ENCODE results near the gene PRSS50.

Gene PRSS50

GRCh38 chr3:46667657-46668056, 50.0 kb downstream of the PRSS50 start:
- Histone ChIP-seq H3K27ac (replicated peaks; ENCODE audit: low read length) (no peak overlapping the region), H2AK5ac (ENCODE audit: low read depth, low read length) (no peak overlapping the region), H3K9ac (ENCODE audit: low read depth, low read length, poor library complexity) (no peak overlapping the region)

GRCh38 chr3:46667061-46667621, 50.5 kb downstream of the PRSS50 start:
- DNase-seq (ENCODE audit: low spot score), result no peak
- Histone ChIP-seq H4K8ac (ENCODE audit: low read depth, low read length) (no peak overlapping the region), H2AK5ac (ENCODE audit: low read depth, low read length) (no peak overlapping the region), H2BK12ac (ENCODE audit: low read length) (no peak overlapping the region), H3K4ac (ENCODE audit: low read length) (no peak overlapping the region), H2BK120ac (ENCODE audit: low read depth, low read length) (no peak overlapping the region), H2BK15ac (ENCODE audit: low read length) (no peak overlapping the region), H3K9me3 (replicated peaks in 1 of 2; ENCODE audit: control insufficient read depth in 2 of 2, insufficient read depth in 1 of 2, low read depth in 1 of 2, low read length in 2 of 2) (no peaks in the 10 kb centered on the region), H4K91ac (ENCODE audit: low read depth, low read length, poor library complexity) (no peak overlapping the region), H2AFZ (ENCODE audit: low read length) (no peak overlapping the region), H3K14ac (ENCODE audit: low read length) (no peak overlapping the region), H3K4me3 (ENCODE audit: low read length in 2 of 2) (no peak overlapping the region), H3K27ac (replicated peaks; ENCODE audit: low read length) (no peak overlapping the region), H3K4me1 (ENCODE audit: control insufficient read depth in 2 of 2, insufficient read depth in 1 of 2, low read depth in 1 of 2, low read length in 2 of 2) (peaks cover 0 to 20% of the 10 kb centered on the region in 2 donors), H3K27me3 (ENCODE audit: control insufficient read depth in 3 of 3, insufficient read depth in 3 of 3, low read depth in 1 of 3, low read length in 3 of 3) (peaks cover 0 to 6% (median 0%) of the 10 kb centered on the region in 3 experiments), H3K36me3 (replicated peaks in 1 of 2; ENCODE audit: control insufficient read depth in 2 of 2, insufficient read depth in 2 of 2, low read length in 2 of 2) (no peaks in the 10 kb centered on the region), H3K9ac (ENCODE audit: low read depth, low read length, poor library complexity) (no peak overlapping the region), H3K79me1 (ENCODE audit: low read depth, low read length) (no peaks in the 10 kb centered on the region), H2BK5ac (ENCODE audit: low read length) (no peak overlapping the region), H3K23ac (ENCODE audit: low read depth, low read length, poor library complexity) (no peak overlapping the region), H3K4me2 (ENCODE audit: insufficient read depth, low read length, poor library complexity, severe bottlenecking) (no peak overlapping the region), H3K18ac (ENCODE audit: low read length) (no peak overlapping the region)
- no CpG with 5 or more reads among the region's 8 CpGs for WGBS, 2 donors (ENCODE audit: extremely low coverage in 2 of 2, insufficient read length in 2 of 2, insufficient replicate concordance in 1 of 2)

More at GRCh38 chr3:46667657-46668056, 50.0 kb downstream of the PRSS50 start:
- Histone ChIP-seq H3K9me3 (replicated peaks in 1 of 2; ENCODE audit: control insufficient read depth in 2 of 2, insufficient read depth in 1 of 2, low read depth in 1 of 2, low read length in 2 of 2) (no peaks in the 10 kb centered on the region), H2BK12ac (ENCODE audit: low read length) (no peak overlapping the region), H3K4me1 (ENCODE audit: control insufficient read depth in 2 of 2, insufficient read depth in 1 of 2, low read depth in 1 of 2, low read length in 2 of 2) (peaks cover 0 to 15% of the 10 kb centered on the region in 2 donors), H4K91ac (ENCODE audit: low read depth, low read length, poor library complexity) (no peak overlapping the region), H3K23ac (ENCODE audit: low read depth, low read length, poor library complexity) (no peak overlapping the region), H3K27me3 (ENCODE audit: control insufficient read depth in 3 of 3, insufficient read depth in 3 of 3, low read depth in 1 of 3, low read length in 3 of 3) (peaks cover 0 to 3% (median 0%) of the 10 kb centered on the region in 3 experiments), H2BK5ac (ENCODE audit: low read length) (no peak overlapping the region), H3K14ac (ENCODE audit: low read length) (no peak overlapping the region), H2AFZ (ENCODE audit: low read length) (no peak overlapping the region), H2BK15ac (ENCODE audit: low read length) (no peak overlapping the region), H3K4me2 (ENCODE audit: insufficient read depth, low read length, poor library complexity, severe bottlenecking) (no peak overlapping the region), H4K8ac (ENCODE audit: low read depth, low read length) (no peak overlapping the region), H2BK120ac (ENCODE audit: low read depth, low read length) (no peak overlapping the region), H3K4ac (ENCODE audit: low read length) (no peak overlapping the region), H3K18ac (ENCODE audit: low read length) (peak overlapping the region; percentile 21), H3K36me3 (replicated peaks in 1 of 2; ENCODE audit: control insufficient read depth in 2 of 2, insufficient read depth in 2 of 2, low read length in 2 of 2) (no peaks in the 10 kb centered on the region), H3K4me3 (ENCODE audit: low read length in 2 of 2) (no peak overlapping the region), H3K79me1 (ENCODE audit: low read depth, low read length) (no peaks in the 10 kb centered on the region)
- no peak for DNase-seq (ENCODE audit: low spot score)
- WGBS, 2 donors (ENCODE audit: extremely low coverage in 2 of 2, insufficient read length in 2 of 2, insufficient replicate concordance in 1 of 2), result no CpG with 5 or more reads among the region's 9 CpGs

- Histone ChIP-seq H3K9me3 (replicated peaks in 1 of 2; ENCODE audit: control insufficient read depth in 2 of 2, insufficient read depth in 1 of 2, low read depth in 1 of 2, low read length in 2 of 2) (no peaks in the 10 kb centered on the region), H3K9ac (ENCODE audit: low read depth, low read length, poor library complexity) (no peak overlapping the region), H4K91ac (ENCODE audit: low read depth, low read length, poor library complexity) (no peak overlapping the region), H2AK5ac (ENCODE audit: low read depth, low read length) (no peak overlapping the region), H2BK15ac (ENCODE audit: low read length) (no peak overlapping the region), H3K4me2 (ENCODE audit: insufficient read depth, low read length, poor library complexity, severe bottlenecking) (no peak overlapping the region), H4K8ac (ENCODE audit: low read depth, low read length) (no peak overlapping the region), H2BK5ac (ENCODE audit: low read length) (no peak overlapping the region), H2BK120ac (ENCODE audit: low read depth, low read length) (no peak overlapping the region), H3K23ac (ENCODE audit: low read depth, low read length, poor library complexity) (peak overlapping the region; percentile 8), H3K79me1 (ENCODE audit: low read depth, low read length) (no peaks in the 10 kb centered on the region), H3K36me3 (replicated peaks in 1 of 2; ENCODE audit: control insufficient read depth in 2 of 2, insufficient read depth in 2 of 2, low read length in 2 of 2) (no peaks in the 10 kb centered on the region), H3K27ac (replicated peaks; ENCODE audit: low read length) (no peak overlapping the region), H2AFZ (ENCODE audit: low read length) (no peak overlapping the region), H3K4ac (ENCODE audit: low read length) (no peak overlapping the region), H3K27me3 (ENCODE audit: control insufficient read depth in 3 of 3, insufficient read depth in 3 of 3, low read depth in 1 of 3, low read length in 3 of 3) (peaks cover 0 to 6% (median 0%) of the 10 kb centered on the region in 3 experiments), H3K4me3 (ENCODE audit: low read length in 2 of 2) (no peak overlapping the region), H3K14ac (ENCODE audit: low read length) (no peak overlapping the region), H3K18ac (ENCODE audit: low read length) (no peak overlapping the region), H2BK12ac (ENCODE audit: low read length) (no peak overlapping the region), H3K4me1 (ENCODE audit: control insufficient read depth in 2 of 2, insufficient read depth in 1 of 2, low read depth in 1 of 2, low read length in 2 of 2) (peaks cover 0 to 25% of the 10 kb centered on the region in 2 donors)
- WGBS, 2 donors (ENCODE audit: extremely low coverage in 2 of 2, insufficient read length in 2 of 2, insufficient replicate concordance in 1 of 2), result no CpG with 5 or more reads among the region's 7 CpGs
- DNase-seq (ENCODE audit: low spot score), result no peak
Measured at GRCh38 chr3:46666453-46666845, 51.2 kb downstream of the PRSS50 start.

GRCh38 chr3:46665763-46666452, 51.8 kb downstream of the PRSS50 start:
- Histone ChIP-seq H3K9ac (ENCODE audit: low read depth, low read length, poor library complexity) (no peak overlapping the region), H3K4ac (ENCODE audit: low read length) (no peak overlapping the region), H3K4me2 (ENCODE audit: insufficient read depth, low read length, poor library complexity, severe bottlenecking) (no peak overlapping the region), H3K9me3 (replicated peaks in 1 of 2; ENCODE audit: control insufficient read depth in 2 of 2, insufficient read depth in 1 of 2, low read depth in 1 of 2, low read length in 2 of 2) (no peaks in the 10 kb centered on the region), H2BK12ac (ENCODE audit: low read length) (no peak overlapping the region), H3K4me3 (ENCODE audit: low read length in 2 of 2) (no peak overlapping the region), H3K14ac (ENCODE audit: low read length) (no peak overlapping the region), H3K18ac (ENCODE audit: low read length) (peak overlapping the region; percentile 25), H3K36me3 (replicated peaks in 1 of 2; ENCODE audit: control insufficient read depth in 2 of 2, insufficient read depth in 2 of 2, low read length in 2 of 2) (no peaks in the 10 kb centered on the region), H2AK5ac (ENCODE audit: low read depth, low read length) (no peak overlapping the region), H3K23ac (ENCODE audit: low read depth, low read length, poor library complexity) (peak overlapping the region; percentile 8), H3K27ac (replicated peaks; ENCODE audit: low read length) (no peak overlapping the region), H2BK15ac (ENCODE audit: low read length) (no peak overlapping the region), H2BK5ac (ENCODE audit: low read length) (no peak overlapping the region), H3K79me1 (ENCODE audit: low read depth, low read length) (no peaks in the 10 kb centered on the region), H2AFZ (ENCODE audit: low read length) (no peak overlapping the region), H4K8ac (ENCODE audit: low read depth, low read length) (no peak overlapping the region), H3K4me1 (ENCODE audit: control insufficient read depth in 2 of 2, insufficient read depth in 1 of 2, low read depth in 1 of 2, low read length in 2 of 2) (peaks cover 0 to 29% of the 10 kb centered on the region in 2 donors), H3K27me3 (ENCODE audit: control insufficient read depth in 3 of 3, insufficient read depth in 3 of 3, low read depth in 1 of 3, low read length in 3 of 3) (peaks cover 0 to 6% (median 0%) of the 10 kb centered on the region in 3 experiments), H4K91ac (ENCODE audit: low read depth, low read length, poor library complexity) (no peak overlapping the region), H2BK120ac (ENCODE audit: low read depth, low read length) (no peak overlapping the region)
- DNase-seq (ENCODE audit: low spot score), result no peak
- no CpG with 5 or more reads among the region's 9 CpGs for WGBS, 2 donors (ENCODE audit: extremely low coverage in 2 of 2, insufficient read length in 2 of 2, insufficient replicate concordance in 1 of 2)
